LoVo (cell line): ENCODE data around the gene TGFBR1.
"Not testable (repeated sequence)": the region's sequence is repeated elsewhere in the genome, so short reads cannot be mapped to it uniquely, and the experiment has no call there.

Experiments used
- DNase-seq: peaks from one replicate; pipeline ENCODE4 v3.0.0-alpha.2; 2016; ENCODE audit warnings: low spot score

Gene TGFBR1

GRCh38 chr9:99076030-99076429 lies 28.9 kb upstream of the TGFBR1 start:
- DNase-seq, result no peak

DNA sequence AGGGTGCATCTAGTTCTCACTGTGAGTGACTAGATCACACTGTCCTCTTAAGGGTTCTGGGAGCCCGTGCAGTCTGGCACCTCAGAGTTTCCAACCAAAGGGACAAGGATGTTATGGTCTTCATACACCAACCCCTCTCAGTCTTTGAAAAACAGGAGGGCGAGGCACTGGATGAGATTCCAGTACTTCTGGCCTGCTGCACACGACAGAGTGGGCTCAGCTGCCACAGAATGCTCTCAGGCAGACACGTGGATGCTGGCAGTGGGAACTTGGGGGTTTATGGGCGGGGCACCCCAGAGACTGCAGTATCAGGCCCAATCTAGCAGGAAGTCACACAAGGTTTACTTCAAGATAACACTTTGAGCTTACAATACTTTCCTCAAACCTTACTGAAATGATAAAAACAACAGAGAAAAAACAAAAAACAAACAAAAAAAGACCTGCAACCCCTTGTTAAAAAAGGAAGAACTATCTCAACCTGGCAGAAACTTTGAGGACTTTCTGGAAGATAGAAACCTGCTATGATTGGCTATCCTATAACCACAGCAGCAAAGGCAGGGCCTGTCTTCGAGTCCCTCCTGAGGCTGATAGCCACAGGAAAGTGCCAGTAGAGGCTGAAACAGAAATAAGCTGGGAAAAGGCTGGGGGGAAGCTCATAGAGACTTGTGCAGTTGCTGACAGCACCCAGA lies 28.3 kb upstream of the TGFBR1 start:
- no peak for DNase-seq

GRCh38 chr9:99078717-99079116 lies 26.2 kb upstream of the TGFBR1 start:
- no peak for DNase-seq

GRCh38 chr9:99079542-99079941 lies 25.4 kb upstream of the TGFBR1 start:
- no peak for DNase-seq

DNA sequence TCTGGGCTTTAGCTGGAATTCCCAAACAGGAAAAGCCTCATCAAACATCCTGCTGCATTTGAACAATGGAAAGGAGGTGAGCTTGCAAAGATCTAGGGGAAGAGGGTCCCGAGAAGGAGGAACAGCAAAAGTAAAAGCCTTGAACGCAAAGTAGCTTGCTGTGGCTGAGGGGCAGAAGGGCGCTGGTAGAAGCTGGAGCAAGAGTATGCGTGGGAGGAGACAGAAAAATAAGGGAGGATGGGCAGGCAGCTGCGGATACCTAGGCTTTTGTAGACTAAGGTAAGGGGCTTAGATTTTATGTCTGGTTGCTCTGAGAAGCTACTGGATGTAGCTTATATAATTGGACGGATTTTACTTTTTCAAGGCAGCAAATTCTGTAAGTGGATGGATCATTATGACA lies 21.9 kb upstream of the TGFBR1 start:
- DNase-seq, result no peak

DNA sequence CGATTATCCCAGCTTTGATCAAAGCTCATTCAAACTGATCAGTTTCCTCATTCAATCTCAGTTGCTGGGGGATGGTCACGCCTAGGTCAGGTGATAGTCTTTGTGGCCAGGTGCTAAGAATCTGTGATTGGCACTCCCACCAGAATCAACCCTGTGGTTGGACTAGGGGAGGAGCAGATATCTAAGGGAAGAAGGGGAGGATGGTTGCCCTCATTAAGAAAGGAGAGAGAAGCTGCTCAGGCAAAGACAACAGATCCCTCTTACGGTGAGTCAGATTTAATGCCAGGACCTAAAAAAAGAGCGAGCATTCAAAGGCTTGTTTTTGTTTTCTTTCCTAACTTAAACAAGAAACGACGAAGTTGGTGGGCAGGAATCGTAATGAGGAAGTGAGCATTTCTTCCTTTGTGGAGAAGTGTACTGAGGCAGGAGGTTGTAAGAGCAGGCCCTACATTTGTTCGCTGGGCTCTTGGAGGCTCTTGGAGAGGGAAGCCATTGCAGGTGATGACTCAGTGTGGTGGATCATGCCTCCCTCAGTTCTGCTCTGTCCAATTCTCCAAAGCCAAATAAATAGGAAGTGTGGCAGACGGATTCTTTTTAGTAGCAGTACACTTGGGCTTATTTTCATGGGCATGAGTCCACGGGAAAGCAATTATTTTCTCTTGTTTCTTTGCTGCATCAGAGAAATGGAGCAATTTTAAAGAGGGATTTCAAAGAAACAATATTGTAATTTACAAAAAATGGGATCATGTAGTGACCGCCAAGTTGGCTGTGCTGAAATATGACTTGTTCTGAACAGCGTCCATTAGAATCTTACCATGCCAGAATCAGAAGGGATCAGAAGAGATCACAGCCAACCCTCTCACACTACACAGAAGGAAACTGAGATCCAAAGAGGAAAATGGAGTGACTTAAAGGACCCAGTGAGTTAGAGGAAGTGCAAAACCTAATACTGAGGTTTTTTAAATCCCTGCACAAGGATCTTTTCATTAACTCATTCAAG lies 18.7 kb upstream of the TGFBR1 start:
- no peak for DNase-seq

DNA sequence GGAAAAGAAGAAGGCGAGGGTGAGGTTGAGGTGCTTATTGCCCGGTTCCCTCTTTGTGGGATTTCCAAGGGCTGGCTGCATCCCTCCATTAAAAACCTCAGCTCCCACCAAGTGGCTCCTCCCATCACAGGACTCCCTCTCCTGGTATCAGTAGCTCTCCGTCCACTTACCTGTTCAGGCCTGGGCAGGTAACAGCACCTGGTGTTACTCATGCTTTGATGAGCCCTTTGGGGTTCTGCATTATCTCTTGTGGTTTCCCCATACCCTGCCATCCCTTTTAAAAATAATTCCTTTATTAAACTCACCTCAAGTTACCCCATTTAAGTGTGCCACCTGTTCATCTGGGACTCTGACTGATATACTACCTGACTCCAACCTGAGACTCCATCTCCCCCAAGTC lies 17.5 kb upstream of the TGFBR1 start:
- no peak for DNase-seq

DNA sequence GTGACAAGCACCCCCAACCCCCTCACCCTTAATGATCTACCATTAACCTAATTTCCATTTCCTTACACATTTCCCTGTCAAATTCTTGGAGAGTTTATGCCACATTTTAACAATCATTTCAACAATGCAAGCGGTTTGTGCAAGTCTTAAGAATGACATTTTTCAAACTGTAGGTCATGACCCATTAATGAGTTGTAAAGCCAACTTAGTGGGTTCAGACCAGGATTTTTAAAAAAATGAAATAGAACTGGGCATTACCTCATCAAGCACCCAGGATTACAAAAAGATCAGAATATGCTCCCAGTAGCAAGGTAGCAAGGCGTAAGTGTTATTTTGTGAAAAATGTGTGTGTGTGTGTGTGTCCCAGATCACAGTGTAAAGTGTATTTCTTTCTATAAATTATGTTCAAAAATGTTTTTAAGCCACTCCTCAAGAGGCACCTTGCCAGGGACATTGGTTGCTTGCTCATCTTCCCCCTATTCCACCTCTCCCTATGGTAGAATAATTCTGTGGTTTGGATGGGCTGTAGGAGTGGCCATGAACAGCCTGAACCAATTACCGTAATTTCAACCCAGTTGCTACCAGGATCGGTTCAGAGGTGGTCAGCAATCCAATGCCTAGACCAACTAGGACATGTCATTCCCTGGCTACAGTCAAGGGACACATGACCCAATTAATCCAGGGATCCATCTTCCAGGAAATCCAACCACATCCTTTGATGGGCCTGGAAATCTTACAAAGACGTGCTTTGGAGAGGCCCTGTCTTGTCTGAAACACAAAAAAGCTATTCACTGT lies 14.4 kb upstream of the TGFBR1 start:
- no peak for DNase-seq

GRCh38 chr9:99092643-99093491 lies 12.0 kb upstream of the TGFBR1 start:
- no peak for DNase-seq

DNA sequence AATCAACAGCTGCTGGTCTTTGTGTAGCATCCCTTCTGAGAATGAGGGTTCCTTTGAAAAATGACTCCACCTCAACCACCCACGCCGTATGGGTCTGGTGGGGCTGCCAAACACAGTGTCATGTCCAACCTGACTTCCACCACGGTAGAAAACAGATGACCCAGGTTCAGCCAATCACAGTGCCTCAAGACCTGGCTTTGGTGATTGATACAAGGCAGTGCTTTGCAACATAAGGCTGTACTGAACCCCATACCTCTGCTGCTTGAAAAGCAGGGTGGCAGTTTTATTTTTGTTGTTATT lies 11.5 kb upstream of the TGFBR1 start:
- no peak for DNase-seq

DNA sequence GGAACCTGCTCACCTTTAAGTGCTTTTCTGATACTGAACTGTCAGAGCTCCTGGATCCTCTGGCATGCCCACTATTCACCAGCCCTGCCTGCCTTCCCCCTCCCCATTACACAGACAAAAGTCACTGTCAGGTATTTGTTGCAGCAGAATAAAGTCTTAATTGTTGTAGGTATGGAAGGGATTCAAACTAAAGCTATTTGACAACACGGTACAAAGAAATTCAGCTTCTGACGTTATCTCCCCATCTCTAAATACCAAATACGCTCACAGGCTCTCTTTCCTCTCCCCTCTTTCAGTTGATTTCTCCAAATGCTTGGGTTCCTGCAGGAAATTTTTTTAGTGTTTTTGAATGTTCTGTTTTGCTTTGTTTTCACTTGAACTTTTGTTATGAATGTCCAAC lies 9.3 kb upstream of the TGFBR1 start:
- DNase-seq, result no peak

GRCh38 chr9:99096409-99096808 lies 8.5 kb upstream of the TGFBR1 start:
- no peak for DNase-seq

DNA sequence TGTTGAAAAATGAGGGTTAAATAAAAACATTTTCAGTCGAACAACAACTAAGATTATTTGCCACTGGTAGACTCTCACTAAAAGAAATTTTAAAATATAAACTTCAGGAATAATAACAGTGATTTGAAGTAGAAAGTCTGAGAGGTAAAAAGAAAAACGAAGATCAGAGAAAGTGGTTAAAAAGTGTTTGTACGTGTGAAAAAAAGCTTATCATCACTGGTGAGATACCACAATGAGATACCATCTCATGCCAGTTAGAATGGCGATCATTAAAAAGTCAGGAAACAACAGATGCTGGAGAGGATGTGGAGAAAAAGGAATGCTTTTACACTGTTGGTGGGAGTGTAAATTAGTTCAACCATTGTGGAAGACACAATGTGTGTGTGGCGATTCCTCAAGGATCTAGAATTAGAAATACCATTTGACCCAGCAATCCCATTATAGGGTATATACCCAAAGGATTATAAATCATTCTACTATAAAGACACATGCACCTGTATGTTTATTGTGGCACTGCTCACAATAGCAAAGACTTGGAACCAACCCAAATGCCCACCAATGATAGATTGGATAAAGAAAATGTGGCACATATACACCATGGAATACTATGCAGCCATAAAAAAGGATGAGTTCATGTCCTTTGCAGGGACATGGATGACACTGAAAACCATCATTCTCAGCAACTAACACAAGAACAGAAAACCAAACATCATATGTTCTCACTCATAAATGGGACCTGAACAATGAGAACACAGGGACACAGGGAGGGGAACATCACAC lies 4.9 kb upstream of the TGFBR1 start:
- not testable (repeated sequence) for DNase-seq

DNA sequence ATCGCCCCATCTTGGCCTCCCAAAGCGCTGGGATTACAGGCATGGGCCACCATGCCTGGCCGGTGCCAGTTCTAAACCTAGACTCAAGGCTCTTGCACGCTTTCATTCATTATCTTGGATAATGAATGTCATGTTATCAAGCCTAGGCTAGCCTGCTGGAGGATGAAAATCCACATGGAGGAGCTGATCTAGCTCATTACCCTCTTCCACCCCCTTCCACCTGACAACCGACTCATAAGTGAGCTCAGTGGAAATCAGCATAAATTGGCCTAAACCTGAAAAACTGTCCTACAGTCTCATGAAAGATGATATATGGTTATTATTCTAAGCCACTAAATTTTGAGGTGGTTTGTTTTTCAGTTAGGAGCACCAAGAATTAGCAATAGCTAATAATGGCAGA lies 3.6 kb upstream of the TGFBR1 start:
- no peak for DNase-seq

GRCh38 chr9:99101812-99102211 lies 3.1 kb upstream of the TGFBR1 start:
- no peak for DNase-seq

- DNase-seq, result no peak
Observed at GRCh38 chr9:99103054-99103895, 1.6 kb upstream of the TGFBR1 start.

DNA sequence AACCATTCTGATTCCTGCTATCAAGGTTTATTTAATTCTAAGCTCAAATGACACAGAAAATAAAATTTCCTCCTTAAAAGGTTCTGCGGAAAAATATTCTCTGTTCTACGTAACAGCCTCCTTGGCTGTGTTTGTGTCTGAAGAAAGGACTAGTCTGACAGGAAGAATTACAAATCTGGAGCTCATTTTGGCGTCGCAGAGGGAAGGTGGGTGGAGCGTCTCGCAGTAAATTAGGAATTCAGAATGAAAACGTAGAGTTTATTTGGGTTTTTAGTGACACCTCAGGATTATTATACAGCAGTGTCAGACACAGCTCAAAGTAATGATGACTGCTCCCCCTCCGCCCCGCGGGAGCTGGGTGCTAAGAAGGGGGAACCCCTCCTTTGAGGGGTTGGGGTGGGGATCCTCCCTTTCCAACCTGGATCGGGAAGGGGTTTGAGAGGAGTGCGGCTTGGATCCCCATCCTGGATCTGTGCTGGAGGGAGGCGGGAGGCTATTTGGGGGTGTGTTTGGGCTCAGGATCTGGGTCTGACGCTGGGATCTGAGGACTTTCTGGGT lies 933 bp upstream of the TGFBR1 start:
- no peak for DNase-seq

DNA sequence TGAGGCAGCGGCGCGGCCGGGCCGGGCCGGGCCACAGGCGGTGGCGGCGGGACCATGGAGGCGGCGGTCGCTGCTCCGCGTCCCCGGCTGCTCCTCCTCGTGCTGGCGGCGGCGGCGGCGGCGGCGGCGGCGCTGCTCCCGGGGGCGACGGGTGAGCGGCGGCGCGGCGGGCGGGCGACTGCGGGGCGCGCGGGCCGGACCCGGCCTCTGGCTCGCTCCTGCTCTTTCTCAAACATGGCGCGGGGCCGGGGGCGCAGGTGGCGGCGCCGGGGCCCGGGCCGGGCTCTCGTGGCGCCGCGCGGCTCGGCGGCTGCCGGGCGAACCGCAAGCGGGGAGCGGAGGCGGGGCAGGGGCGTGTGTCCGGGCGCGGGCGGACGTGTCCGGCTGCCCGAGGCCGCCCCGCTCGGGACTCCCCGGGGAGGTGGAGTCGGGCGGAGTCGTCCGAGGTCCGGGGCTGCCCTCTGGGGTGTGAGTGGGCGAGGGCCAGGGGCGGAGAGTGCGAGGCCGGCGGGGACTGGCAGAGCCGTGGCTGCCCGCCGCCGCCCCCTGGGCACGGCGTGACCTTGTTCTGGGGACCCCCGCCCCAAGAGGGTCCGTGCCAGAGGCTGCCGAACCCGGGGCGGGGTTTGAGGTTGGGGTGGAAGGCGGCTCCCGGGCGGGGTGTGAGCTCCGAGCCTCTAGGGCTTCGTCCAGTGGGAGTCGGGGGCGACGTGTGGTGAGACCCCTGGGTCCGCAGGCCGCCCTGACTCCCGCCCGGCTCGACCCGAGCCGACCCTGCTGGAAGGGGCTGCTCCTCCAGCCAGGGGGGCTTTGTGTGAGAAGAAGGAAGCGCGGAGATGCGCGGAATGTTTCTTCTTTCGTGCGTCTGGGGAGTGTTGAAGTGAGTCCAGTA lies 485 bp downstream of the TGFBR1 start:
- peak; percentile 54 for DNase-seq

GRCh38 chr9:99106044-99106375 lies 1.1 kb downstream of the TGFBR1 start:
- no peak for DNase-seq
